Measurements from ENCODE around the gene SMIM35.
A peak's percentile ranks its signal among the peaks of the same experiment; 100 is the strongest.

SMIM35 gene

DNA sequence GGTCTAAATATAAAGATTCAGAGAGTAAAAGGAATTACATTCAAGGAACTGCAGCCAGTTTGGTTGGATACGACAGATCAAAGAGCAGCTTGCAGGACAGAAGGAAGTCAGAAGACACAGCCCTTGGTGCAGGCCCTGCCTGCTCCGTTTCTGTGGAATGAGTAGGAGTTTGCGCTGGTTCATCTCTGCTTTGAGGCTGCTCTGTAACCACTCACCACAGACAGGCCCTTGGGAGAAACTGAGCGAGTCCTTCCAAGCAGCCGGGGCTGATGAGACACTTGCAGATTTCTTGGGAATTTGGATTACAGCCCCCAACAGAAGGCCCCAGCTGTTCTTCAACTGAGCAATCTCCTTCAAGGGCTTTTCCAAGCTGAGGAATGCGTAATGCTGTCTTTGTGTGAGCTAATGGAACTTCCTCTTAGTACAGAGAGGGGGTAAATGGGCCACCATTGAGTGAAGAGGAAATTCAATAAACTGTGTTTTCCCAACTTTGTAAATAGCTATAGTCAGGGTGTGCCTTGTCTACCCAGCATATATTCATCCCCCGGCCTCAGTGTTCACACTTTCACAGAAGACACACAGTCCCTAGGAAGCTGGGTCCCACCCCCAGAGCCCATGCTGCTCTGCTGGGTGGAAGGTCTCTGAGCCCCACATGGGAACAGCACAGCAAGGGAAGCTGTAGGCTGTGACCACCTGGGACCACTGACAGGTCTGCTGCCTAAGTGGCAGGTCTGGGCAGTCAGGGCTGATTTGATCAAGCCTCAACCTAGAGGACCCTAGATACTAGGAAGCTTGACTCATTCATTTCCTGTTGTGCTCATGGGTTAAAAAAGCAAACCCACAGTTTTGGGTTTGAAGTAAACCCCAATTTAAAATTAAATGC, 84.0 kb downstream of the SMIM35 start:
- no peak for DNase-seq (ENCODE audit: low read depth)

DNA sequence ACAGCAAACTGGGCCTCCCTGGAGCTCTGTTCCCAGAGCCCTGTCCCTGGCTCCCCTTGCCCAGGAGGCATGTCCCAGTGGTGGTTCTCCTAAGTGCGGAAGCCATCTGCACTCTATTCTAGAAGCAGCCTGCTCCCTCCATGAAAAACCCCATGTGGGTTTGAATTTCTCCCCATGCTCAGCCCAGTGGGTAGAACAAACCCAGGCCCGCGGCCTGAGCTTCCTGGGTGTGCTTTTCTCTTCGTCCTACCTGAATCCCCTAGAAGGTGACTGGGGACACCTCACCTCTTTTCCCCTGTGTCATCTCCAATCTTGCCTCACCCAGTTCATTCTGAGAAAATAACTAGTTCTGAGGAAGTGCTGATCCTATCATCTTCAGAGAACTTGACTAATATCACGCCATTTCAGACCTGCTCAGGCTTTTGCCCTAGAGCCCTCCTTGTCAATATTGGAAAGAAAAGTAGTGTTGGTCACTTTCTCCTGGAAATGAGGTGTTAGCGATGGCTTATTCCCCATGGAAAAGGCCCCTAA, 84.7 kb downstream of the SMIM35 start:
- no peak for DNase-seq (ENCODE audit: low read depth)

DNA sequence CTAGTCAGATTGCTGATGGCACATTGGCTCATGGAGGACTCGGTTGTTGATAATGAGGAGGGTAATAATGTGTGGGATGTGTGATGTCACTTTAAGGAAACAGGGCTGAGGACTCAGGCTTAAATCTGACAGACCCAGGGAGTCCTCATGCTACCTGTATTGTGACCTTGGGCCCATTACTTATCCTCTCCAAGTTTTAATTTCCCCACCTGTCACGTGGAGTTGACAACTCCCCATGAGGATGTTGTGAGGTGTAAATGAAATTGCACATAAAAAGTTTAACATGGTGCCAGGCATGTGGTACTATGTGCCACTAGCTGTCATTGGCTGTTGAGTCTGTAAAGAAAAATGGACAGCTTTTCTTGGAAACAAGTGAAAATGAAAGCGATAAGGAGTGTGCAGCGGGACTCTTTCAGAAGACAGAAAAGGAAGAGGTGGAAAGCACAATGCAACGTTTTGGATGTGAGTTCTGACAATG, 85.2 kb downstream of the SMIM35 start:
- DNase-seq (ENCODE audit: low read depth), result no peak

DNA sequence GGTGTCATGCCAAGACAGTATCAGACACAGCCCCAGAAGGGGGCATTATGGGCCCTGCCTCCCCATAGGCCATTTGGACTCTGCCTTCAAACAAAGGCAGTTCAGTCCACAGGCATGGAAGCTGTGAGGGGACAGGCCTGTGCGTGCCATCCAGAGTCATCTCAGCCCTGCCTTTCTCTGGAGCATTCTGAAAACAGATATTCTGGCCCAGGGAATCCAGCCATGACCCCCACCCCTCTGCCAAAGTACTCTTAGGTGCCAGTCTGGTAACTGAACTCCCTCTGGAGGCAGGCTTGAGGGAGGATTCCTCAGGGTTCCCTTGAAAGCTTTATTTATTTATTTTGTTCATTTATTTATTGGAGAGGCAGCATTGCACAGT, 85.9 kb downstream of the SMIM35 start:
- no peak for DNase-seq (ENCODE audit: low read depth)

DNA sequence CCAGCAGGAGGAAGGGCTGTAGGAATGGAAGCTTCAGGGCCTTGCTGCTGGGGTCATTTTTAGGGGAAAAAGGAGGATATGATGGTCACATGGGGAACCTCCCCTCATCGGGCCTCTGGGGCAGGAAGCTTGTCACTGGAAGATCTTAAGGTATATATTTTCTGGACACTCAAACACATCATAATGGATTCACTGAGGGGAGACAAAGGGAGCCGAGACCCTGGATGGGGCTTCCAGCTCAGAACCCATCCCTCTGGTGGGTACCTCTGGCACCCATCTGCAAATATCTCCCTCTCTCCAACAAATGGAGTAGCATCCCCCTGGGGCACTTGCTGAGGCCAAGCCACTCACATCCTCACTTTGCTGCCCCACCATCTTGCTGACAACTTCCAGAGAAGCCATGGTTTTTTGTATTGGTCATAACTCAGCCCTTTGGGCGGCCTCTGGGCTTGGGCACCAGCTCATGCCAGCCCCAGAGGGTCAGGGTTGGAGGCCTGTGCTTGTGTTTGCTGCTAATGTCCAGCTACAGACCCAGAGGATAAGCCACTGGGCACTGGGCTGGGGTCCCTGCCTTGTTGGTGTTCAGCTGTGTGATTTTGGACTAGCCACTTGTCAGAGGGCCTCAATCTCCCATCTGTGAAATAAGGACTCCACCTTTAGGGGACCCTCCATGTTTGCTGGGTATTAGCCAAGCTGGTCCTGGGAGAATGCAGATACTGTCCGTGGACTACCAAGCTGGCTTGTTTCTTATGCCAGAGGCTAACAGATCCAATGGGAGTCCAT, 86.5 kb downstream of the SMIM35 start:
- DNase-seq (ENCODE audit: low read depth), result no peak

DNA sequence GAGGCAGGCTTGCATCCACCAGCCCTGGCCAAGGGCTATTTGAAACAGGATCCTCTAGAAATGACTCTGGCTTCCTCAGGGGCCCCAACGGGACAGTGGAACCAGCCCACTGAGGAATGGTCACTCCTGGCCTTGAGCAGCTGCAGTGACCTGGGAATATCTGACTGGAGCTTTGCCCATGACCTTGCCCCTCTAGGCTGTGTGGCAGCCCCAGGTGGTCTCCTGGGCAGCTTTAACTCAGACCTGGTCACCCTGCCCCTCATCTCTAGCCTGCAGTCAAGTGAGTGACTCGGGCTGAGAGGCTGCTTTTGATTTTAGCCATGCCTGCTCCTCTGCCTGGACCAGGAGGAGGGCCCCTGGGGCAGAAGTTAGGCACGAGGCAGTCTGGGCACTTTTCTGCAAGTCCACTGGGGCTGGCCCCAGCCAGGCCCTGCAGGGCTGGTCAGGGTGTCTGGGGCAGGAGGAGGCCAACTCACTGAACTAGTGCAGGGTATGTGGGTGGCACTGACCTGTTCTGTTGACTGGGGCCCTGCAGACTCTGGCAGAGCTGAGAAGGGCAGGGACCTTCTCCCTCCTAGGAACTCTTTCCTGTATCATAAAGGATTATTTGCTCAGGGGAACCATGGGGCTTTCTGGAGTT, 87.3 kb downstream of the SMIM35 start:
- no peak for DNase-seq (ENCODE audit: low read depth)

DNA sequence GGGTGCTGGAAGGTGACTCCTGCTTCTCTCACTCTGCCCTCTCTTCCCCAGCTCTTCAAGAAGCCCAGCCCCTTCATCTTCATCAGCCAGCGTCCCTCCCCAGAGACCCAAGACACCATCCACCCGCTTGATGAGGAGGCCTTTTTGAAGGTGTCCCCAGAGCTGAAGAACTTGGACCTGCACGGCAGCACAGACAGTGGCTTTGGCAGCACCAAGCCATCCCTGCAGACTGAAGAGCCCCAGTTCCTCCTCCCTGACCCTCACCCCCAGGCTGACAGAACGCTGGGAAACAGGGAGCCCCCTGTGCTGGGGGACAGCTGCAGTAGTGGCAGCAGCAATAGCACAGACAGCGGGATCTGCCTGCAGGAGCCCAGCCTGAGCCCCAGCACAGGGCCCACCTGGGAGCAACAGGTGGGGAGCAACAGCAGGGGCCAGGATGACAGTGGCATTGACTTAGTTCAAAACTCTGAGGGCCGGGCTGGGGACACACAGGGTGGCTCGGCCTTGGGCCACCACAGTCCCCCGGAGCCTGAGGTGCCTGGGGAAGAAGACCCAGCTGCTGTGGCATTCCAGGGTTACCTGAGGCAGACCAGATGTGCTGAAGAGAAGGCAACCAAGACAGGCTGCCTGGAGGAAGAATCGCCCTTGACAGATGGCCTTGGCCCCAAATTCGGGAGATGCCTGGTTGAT, 88.0 kb downstream of the SMIM35 start:
- no peak for DNase-seq (ENCODE audit: low read depth)

DNA sequence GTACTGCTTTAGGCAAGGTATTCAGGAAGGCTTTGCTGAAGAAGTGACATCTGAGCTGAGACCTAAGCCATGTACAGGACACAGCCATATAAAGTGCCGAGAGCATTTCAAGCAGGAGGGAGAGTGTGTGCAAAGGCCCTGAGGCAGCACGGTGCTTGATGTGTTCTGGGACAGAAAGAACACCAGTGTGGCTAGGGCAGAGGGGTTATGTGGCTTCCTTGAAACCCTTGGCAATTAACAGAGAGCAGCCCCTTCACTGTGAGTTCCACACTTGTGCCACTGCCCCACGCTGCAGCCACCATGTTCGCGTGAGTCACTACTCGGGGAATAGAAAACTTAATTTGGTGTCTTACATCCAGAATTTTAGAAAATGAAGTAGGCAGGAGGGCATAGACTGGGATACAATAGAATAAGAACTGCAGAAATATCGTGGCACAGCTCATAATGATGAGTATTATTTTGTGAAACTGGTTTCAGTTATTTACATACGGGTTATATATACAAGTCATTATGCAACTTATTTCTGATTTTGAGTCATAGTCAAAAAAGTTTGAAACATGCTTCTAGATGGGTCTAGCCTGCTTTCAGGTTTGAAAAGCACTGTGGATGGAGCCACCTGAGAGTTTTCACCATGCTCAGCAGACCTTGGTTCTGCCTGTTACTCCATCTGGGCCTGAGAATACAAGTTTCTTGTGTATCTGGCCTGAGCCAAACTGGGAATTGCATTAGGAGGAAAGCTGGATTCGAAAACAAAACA, 88.8 kb downstream of the SMIM35 start:
- DNase-seq (ENCODE audit: low read depth), result no peak

DNA sequence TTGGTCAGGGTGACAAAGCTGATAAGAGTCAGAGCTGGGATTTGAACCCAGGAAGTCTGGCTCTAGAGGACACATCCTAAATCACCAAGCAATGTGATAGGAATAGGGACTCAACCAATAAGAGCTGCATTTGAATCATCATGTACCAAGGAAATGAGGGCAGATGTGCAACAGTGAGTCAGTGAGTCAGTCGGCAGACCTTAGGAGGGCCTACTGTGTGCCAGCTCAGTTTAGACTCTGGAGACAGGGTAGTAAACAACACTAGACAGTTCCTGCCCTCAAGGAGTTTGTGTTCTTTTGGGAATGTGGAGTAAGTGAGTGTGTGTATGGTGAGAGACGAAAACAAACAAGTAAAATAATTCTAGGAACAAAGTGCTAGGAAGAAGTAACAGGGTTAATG, 89.4 kb downstream of the SMIM35 start:
- DNase-seq (ENCODE audit: low read depth), result no peak

DNA sequence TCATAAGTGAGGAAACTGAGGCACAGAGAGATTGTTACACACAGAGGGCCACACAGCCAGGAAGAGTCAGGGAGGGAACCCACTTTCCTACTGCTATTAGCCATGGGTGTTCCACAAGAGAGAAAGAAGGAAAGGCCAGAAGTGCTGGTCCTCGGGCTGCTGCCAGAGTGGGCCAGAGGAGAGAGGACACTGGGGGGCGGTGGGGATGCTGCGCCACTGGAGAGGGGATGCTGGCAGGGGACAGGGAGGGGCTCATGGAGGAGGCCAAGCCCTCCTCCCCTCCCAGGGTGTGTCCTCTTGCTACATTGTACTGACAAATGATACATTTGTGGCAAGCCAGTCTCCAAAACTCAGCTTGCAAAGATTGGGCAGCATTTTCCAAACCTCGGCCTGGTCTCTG, 90.7 kb downstream of the SMIM35 start:
- no peak for DNase-seq (ENCODE audit: low read depth)

DNA sequence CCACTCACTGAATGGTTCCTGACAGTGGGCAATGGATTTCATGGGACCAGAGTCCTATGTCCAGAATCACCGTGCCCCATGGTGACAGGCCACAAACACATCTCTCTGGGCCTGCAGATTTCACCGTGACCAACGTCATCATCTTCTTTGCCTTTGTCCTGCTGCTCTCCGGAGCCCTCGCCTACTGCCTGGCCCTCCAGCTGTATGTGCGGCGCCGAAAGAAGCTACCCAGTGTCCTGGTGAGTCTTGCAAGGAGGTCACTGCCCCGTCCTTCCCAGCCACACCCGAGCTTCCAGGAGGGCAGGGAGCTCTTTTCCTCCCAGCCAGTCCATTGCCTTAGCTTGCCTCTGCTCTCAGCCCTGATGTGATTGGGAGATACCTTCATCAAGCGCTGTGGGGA, 91.3 kb downstream of the SMIM35 start:
- DNase-seq (ENCODE audit: low read depth), result no peak

DNA sequence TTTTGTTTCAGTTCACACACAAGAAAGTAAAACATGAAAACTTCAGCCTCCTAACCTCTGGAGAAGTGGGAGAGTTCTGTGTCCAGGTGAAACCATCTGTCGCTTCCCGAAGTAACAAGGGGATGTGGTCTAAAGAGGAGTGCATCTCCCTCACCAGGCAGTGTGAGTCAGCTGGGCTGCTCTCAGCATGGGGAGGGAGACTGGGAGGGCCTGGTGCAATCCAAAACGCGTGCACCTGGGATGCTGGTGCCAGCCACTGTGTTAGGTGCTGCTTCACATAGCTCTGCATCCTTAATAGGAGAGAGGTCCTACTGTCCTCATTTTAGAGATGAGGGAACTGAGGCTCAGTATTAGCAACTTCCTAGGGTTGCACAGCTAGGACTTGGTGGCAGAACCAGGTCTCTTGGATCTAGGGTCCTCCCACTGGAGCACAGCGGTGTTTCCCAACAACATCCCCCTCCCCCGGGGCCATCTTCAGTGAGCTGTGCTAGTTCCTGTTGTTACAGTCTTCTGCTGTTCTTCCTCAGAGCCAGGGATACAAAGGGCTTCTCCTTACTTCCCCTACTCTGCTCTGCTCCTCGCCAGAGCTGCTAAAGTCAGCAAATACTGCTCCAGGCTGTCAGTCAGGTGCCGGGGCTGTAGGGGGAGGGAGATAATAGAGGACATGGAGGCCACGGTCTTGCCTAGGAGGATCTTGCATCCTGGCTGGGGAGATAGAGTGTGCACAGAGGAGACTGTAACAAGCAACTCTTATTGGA, 92.6 kb downstream of the SMIM35 start:
- DNase-seq (ENCODE audit: low read depth), result no peak

DNA sequence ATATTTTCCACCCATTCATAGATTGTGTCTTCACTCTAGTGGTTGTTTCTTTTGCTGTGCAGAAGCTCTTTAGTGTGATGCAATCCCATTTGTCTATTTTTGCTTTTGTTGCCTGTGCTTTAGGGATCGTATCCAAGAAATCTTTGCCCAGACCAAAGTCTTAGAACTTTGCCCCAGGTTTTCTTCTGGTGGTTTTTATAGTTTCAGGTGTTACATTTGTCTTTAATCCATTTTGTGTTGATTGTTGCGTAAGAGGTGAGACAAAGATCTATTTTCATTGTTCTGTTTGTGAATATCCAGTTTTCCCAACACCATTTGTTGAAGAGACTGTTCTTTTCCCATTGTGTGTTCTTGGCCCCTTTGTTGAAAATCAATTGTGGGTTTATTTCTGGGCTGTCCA, 94.1 kb downstream of the SMIM35 start:
- DNase-seq (ENCODE audit: low read depth), result no peak

DNA sequence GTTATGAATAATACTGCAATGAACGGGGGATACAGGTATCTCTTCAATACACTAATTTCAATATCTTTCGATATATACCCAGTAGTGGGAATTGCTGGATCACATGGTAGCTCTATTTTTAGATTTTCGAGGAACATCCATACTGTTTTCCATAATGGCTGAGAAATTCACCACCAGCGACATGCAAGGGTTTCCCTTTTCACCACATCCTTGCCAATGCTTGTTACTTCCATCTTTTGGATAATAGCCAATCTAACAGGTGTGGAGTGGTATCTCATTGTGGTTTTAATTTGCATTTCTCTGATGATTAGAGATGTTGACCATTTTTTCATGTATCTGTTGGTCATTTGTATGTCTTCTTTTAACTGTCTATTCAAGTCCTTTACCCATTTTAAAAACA, 94.6 kb downstream of the SMIM35 start:
- DNase-seq (ENCODE audit: low read depth), result no peak

DNA sequence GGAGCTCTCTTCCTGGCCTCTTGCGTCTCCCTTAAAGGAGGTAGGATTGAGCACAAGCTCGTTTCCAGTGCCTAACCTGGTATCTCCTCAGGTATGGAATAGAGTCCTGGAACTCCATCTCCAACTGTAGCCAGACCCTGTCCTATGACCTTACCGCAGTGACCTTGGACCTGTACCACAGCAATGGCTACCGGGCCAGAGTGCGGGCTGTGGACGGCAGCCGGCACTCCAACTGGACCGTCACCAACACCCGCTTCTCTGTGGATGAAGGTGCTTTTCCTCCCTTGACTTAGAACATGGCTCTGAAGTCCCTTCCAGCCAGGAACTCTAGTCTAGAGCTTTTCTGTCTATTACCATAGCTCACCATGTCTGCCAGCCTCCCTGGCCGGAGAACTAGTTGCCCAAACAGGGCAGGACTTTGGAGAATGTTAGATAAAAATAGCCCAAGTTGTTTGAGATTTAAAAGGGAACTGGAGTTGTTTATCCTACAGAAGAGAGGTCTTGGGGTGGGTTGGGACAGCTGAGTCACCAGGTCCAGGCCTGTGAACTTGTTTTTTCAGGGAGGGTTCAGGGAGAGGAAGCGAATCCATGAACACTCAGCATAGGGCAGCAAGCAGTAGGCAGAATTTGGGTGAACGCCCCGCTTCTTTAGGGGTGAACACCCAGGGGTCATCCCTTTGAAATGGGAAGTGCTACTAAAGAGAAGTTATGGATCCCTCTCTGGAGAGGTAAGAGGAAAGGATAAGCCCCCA, 97.2 kb downstream of the SMIM35 start:
- no peak for DNase-seq (ENCODE audit: low read depth)

DNA sequence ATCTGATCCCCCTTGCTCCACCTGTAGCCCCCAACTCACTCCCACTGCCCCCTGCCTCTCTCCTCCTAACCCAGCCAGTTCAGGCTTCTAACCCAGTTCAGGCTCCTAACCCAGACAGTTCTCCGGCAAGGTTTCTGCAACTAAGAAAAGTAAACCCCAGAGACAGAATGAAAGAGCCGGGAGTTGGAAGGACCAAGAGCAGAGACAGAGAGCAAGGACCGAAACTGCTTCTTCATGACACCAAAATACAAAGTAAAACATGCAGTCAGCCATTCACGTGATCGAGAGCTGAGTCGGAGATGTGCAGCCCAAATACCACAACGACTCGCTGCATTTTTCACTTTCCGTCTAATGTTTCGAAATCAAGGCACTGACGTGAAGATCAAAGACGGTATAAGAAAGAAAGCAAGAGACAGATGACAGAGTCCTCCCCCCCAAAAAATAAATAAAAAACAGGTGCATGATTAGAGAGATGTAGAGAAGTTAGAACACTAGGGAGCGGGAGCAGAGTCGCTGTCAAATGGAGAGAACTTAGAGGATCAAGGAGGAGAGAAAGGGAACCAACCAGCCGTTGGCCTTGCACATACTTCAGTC, 99.7 kb downstream of the SMIM35 start:
- DNase-seq (ENCODE audit: low read depth), result no peak

DNA sequence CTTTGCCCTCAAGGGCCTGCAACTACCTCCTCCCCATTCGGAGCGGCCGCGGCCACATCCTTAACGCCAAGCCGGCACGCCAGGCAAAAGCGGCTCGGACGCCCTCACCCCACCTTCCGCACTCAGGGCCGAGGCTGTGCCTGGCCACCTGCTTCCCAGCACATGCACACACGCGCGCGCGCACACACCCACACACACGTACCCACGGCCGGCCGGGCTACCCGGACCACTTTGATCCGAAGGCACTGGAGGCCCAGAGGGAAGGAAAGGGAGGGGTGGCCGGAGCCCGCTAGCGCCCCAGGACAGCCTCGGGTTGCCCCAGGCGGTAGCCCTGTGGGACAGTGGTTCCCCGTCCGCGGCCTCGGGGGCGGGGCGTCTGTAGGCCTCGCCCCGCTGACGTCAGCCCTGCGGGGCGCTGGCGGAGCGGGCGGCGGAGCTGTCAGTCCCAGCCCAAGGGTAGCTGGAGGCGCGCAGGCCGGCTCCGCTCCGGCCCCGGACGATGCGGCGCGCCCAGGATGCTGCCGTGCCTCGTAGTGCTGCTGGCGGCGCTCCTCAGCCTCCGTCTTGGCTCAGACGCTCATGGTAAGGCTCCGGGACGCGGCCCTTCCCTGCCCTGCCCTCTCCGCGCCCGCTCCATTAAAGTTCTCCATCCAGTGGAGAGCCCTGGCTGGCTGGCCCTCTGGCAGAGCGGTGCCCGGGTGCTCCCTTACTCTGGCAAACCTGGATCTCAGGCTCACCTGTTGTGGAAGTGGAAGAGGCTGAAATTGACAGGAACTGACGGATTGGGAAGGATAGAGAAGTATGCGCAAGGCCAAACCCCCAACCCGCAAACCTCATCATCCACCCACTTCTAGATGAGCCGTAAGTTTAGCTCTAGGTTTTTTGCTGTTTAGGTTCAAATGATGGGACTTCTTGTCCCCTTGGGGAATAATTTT, 100.5 kb downstream of the SMIM35 start, which contains the start of gene IL10RA:
Gene IL10RA (plus strand): TSS at position 442 of the 935 bp plus-strand sequence. CDS start 74 bp downstream, at position 516.
- peak; percentile 6 for DNase-seq (ENCODE audit: low read depth)

DNA sequence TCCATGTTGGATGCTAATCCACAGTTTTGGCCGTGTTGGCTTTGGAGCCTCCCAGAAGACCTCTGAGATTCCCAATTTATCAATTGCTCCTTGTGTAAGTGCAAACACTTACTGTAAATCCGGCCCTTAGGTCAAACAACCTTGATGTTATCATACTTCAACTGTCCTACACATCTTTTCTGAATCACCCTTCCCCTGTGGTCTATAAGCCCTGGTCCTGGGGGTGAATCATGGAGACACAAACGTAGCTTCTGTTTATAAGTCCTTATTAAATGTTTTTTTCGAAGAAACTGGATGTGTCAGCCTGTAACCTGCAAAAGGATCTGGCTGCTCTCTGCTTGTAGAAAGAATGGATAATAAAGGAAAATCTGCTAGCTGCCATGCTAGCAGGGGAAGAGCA, 102.3 kb downstream of the SMIM35 start:
- DNase-seq (ENCODE audit: low read depth), result peak; percentile 3
